Measurements from ENCODE around the gene LY6G5C.

DNA sequence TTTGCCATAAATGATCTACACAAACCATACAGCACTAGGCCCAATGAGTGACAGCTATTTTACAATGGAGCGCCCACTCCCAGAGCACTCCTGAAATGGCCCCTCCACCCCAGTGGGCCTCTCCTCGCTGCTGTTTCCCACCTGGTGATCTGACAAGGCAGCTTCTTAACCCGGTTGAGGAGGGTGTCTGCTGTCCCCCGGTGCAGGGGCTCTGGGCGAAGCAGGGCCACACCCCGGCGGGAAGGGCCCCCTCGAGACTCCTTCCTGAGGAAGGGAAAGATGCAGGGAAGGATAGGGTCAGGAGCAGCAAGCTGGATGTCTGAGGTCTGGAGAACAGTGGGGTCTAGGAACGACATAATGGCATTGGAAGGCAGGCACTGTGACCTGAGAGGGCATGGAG lies 12.0 kb upstream of the LY6G5C start:
- TF ChIP-seq, protein P1, sequence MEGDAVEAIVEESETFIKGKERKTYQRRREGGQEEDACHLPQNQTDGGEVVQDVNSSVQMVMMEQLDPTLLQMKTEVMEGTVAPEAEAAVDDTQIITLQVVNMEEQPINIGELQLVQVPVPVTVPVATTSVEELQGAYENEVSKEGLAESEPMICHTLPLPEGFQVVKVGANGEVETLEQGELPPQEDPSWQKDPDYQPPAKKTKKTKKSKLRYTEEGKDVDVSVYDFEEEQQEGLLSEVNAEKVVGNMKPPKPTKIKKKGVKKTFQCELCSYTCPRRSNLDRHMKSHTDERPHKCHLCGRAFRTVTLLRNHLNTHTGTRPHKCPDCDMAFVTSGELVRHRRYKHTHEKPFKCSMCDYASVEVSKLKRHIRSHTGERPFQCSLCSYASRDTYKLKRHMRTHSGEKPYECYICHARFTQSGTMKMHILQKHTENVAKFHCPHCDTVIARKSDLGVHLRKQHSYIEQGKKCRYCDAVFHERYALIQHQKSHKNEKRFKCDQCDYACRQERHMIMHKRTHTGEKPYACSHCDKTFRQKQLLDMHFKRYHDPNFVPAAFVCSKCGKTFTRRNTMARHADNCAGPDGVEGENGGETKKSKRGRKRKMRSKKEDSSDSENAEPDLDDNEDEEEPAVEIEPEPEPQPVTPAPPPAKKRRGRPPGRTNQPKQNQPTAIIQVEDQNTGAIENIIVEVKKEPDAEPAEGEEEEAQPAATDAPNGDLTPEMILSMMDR (CRISPR knock-in tag; IDR thresholded peaks at IDR 0.05), result no peak
- TF ChIP-seq ZFX (CRISPR knock-in tag; IDR thresholded peaks at IDR 0.05; ENCODE audit: low read depth), result no peak
